Endodermal cell (in vitro differentiated cells): ENCODE measurements around the gene DAW1. TPM values are rescaled to one million over a fixed set of nuclear protein-coding genes. Genes with fewer than 3 reads are reported as not detected.

ENCODE experiments used
- DNase-seq: peaks from one replicate; pipeline ENCODE4 v3.0.0-alpha.2; 2017
- H3K27ac ChIP-seq: 2 replicates; pipeline ENCODE4 v1.5.1; 2013; ENCODE audit warnings: mild to moderate bottlenecking, low read depth, low read length, moderate library complexity
- H3K27me3 ChIP-seq: 2 replicates; pipeline ENCODE4 v1.6.1; 2013; ENCODE audit warnings: mild to moderate bottlenecking, low read length, moderate library complexity; ENCODE audit not compliant: insufficient read depth, control insufficient read depth, poor library complexity, severe bottlenecking
- H3K36me3 ChIP-seq: 2 replicates; pipeline ENCODE4 v1.7.0; 2013; ENCODE audit warnings: mild to moderate bottlenecking, low read length, moderate library complexity; ENCODE audit not compliant: control insufficient read depth, insufficient read depth
- H3K4me1 ChIP-seq: one replicate; pipeline ENCODE4 v1.7.0; 2013; ENCODE audit warnings: low read length; ENCODE audit not compliant: control insufficient read depth, insufficient read depth
- H3K4me3 ChIP-seq: 2 replicates; pipeline ENCODE4 v1.5.1; 2013; ENCODE audit warnings: mild to moderate bottlenecking, low read length, moderate library complexity
- H3K9ac ChIP-seq: 2 replicates; pipeline ENCODE4 v1.6.1; 2013; ENCODE audit warnings: mild to moderate bottlenecking, low read length, moderate library complexity; ENCODE audit not compliant: poor library complexity, severe bottlenecking; ENCODE audit errors: extremely low read depth
- H3K9me3 ChIP-seq: 2 replicates; pipeline ENCODE4 v1.6.1; 2013; ENCODE audit warnings: mild to moderate bottlenecking, low read length, moderate library complexity; ENCODE audit not compliant: control insufficient read depth
- H3K27ac Mint-ChIP-seq: 2 replicates; pipeline ENCODE4 v1.8.0; 2020; ENCODE audit warnings: mixed read lengths
- H3K27me3 Mint-ChIP-seq: 2 replicates; pipeline ENCODE4 v1.8.0; 2021; ENCODE audit warnings: mild to moderate bottlenecking, mixed read lengths; ENCODE audit not compliant: insufficient read depth
- H3K36me3 Mint-ChIP-seq: 2 replicates; pipeline ENCODE4 v1.8.0; 2020; ENCODE audit warnings: low read depth, mixed read lengths
- H3K4me1 Mint-ChIP-seq: 2 replicates; pipeline ENCODE4 v1.8.0; 2020; ENCODE audit warnings: mixed read lengths
- H3K4me3 Mint-ChIP-seq: 2 replicates; pipeline ENCODE4 v1.8.0; 2020; ENCODE audit warnings: mild to moderate bottlenecking, moderate library complexity, mixed read lengths
- H3K9me3 Mint-ChIP-seq: 2 replicates; pipeline ENCODE4 v1.8.0; 2020; ENCODE audit warnings: mild to moderate bottlenecking, mixed read lengths
- WGBS, 2 experiments: methylation state at CpG; one replicate each; pipeline versions ENCODE4 v1.1.5 to v1.1.7; 2013; ENCODE audit warnings: missing lambda C conversion rate in 2 of 2, mixed read lengths in 1 of 2; ENCODE audit not compliant: insufficient coverage in 1 of 2, insufficient read length in 1 of 2; 5-methylcytosine and 5-hydroxymethylcytosine counted together
- total RNA-seq, 2 donors: library from RNA; stranded (reverse); fragmentation: NEBNext Ultra II Directional in 1 of 2; extraction: Animal tissue kit (Norgen Biotek cat#: 25700) in 1 of 2; gene quantifications; 2 replicates in 1 of 2; 3 replicates in 1 of 2; pipeline ENCODE4 v1.2.1, GENCODE V29; 2021
- TF ChIP-seq, protein P1 (sequence below): fragments of 200-600 bp; sonication (generic); conservative IDR thresholded peaks from 2 replicates; pipeline ENCODE4 v1.5.0; 2021; ENCODE audit warnings: antibody characterized with exemption, mild to moderate bottlenecking

The DAW1 gene
- total RNA-seq, 2 donors from 2014 or later: 0.27 TPM; not detected in 1

DNA sequence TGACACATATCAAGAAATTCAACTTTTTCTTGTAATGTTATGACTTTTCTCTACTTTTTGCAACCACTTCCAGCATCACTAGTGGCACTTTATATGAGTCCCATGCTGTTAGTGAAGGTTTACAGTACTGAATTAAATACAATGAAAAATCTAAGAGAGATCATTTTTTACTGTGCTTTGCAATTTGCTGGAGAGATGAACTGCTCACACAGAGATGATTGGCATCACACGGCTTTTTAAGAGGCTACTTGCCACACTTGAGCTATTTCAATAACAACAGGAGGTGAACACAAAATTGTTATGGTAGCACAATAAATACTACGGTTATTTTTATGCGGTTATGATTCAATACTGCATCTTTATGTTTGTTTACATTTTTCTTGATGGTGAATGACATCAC, 88.9 kb downstream of the DAW1 start:
- no peak overlapping the region for H3K27ac Mint-ChIP-seq
- H3K27ac ChIP-seq: no peak overlapping the region
- H3K4me3 ChIP-seq: no peak overlapping the region
- H3K9me3 Mint-ChIP-seq: peaks cover 4% of the 10 kb centered on the region
- WGBS, 2 experiments: 86 to 99% methylated on average over 1 to 3 of the region's 3 CpGs
- no peaks in the 10 kb centered on the region for H3K36me3 Mint-ChIP-seq
- no peaks in the 10 kb centered on the region for H3K27me3 Mint-ChIP-seq
- peaks cover 4% of the 10 kb centered on the region for H3K4me1 Mint-ChIP-seq
- H3K9ac ChIP-seq: no peak overlapping the region
- H3K4me1 ChIP-seq: no peaks in the 10 kb centered on the region
- peaks cover 3% of the 10 kb centered on the region for H3K9me3 ChIP-seq
- TF ChIP-seq, protein P1, sequence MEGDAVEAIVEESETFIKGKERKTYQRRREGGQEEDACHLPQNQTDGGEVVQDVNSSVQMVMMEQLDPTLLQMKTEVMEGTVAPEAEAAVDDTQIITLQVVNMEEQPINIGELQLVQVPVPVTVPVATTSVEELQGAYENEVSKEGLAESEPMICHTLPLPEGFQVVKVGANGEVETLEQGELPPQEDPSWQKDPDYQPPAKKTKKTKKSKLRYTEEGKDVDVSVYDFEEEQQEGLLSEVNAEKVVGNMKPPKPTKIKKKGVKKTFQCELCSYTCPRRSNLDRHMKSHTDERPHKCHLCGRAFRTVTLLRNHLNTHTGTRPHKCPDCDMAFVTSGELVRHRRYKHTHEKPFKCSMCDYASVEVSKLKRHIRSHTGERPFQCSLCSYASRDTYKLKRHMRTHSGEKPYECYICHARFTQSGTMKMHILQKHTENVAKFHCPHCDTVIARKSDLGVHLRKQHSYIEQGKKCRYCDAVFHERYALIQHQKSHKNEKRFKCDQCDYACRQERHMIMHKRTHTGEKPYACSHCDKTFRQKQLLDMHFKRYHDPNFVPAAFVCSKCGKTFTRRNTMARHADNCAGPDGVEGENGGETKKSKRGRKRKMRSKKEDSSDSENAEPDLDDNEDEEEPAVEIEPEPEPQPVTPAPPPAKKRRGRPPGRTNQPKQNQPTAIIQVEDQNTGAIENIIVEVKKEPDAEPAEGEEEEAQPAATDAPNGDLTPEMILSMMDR: no peak
- no peaks in the 10 kb centered on the region for H3K36me3 ChIP-seq
- H3K27me3 ChIP-seq: no peaks in the 10 kb centered on the region
- H3K4me3 Mint-ChIP-seq: no peak overlapping the region
- DNase-seq: no peak

DNA sequence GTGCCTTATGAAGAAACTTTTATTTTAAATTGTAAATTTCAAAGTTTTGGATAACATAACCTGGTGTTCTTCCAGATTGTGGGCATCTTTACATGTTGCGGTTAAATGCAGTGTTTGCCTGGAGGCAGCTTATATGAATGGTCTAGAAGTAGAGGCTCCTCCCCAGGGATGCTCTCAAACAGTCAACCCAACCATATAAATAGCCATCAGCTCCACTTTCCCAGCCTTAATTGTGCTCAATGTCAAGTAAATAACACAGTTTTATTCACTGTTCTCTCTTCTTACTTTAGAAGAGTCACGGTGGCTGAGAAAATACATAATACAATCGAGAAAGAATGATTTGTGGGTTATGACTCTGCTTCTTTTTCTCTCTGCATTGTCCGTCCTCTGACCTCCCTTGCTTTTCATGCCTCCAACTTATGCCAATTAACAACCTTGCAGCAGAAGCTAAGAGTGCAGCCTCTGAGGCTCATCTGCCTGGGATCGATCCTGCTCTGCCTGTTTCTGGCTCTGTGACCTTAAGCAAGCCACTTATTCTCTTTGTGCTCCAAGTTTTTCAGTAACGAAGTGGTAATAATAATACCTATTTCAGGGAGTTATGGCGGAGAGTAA, 100.3 kb downstream of the DAW1 start:
- H3K36me3 ChIP-seq: no peaks in the 10 kb centered on the region
- no peaks in the 10 kb centered on the region for H3K4me1 Mint-ChIP-seq
- no peaks in the 10 kb centered on the region for H3K27me3 Mint-ChIP-seq
- no peak overlapping the region for H3K4me3 Mint-ChIP-seq
- no peaks in the 10 kb centered on the region for H3K4me1 ChIP-seq
- 97 to 100% methylated on average over 3 to 7 of the region's 7 CpGs for WGBS, 2 experiments
- no peak overlapping the region for H3K9ac ChIP-seq
- TF ChIP-seq, protein P1: no peak
- H3K36me3 Mint-ChIP-seq: no peaks in the 10 kb centered on the region
- no peaks in the 10 kb centered on the region for H3K9me3 ChIP-seq
- no peak overlapping the region for H3K27ac Mint-ChIP-seq
- no peak overlapping the region for H3K27ac ChIP-seq
- H3K4me3 ChIP-seq: no peak overlapping the region
- H3K9me3 Mint-ChIP-seq: no peaks in the 10 kb centered on the region
- no peak for DNase-seq
- H3K27me3 ChIP-seq: no peaks in the 10 kb centered on the region

DNA sequence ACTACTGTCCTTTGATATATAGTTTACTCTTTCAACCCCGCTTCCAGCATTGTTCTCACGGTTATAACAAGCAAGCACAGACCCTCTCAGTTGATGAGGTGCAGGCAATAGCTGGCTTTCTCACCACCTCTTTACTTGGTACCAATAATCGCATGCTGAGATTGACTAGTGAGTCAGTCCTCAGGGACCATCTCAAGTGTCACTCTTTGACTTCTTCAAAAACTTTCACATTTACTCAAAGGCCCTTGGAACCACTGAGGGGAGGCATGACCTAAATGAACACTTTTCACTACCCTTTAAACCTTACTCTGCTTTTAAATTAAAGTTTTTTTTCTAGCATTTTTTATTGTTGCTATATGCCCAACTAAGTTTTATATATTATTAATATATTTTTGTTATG, 101.8 kb downstream of the DAW1 start:
- Histone ChIP-seq H3K27me3 (no peaks in the 10 kb centered on the region), H3K4me1 (no peaks in the 10 kb centered on the region), H3K9me3 (no peaks in the 10 kb centered on the region), H3K27ac (no peak overlapping the region), H3K9ac (no peak overlapping the region), H3K4me3 (no peak overlapping the region), H3K36me3 (no peaks in the 10 kb centered on the region)
- WGBS, 2 experiments: 90 to 91% methylated on average over 3 of the region's 3 CpGs
- TF ChIP-seq, protein P1: no peak
- H3K4me3 Mint-ChIP-seq: no peak overlapping the region
- no peak for DNase-seq
- H3K27me3 Mint-ChIP-seq: no peaks in the 10 kb centered on the region
- H3K27ac Mint-ChIP-seq: no peak overlapping the region
- H3K9me3 Mint-ChIP-seq: no peaks in the 10 kb centered on the region
- H3K4me1 Mint-ChIP-seq: peaks cover under 1% of the 10 kb centered on the region
- H3K36me3 Mint-ChIP-seq: no peaks in the 10 kb centered on the region

Other genes starting within 250 kb of the DAW1 start
- not detected for gene SCYGR5, start 204.8 kb upstream of the DAW1 start, total RNA-seq
- gene SLC19A3, start 153.6 kb upstream of the DAW1 start, total RNA-seq: 1 to 10 TPM in 1 of 2 donors, under 1 TPM in 1; 0.68 to 1.1 TPM
- not detected for gene SCYGR6, start 146.9 kb upstream of the DAW1 start, total RNA-seq
- gene SCYGR7, start 143.3 kb upstream of the DAW1 start, total RNA-seq: not detected
- gene SCYGR8, start 125.7 kb upstream of the DAW1 start, total RNA-seq: not detected
- not detected for gene CCL20, start 57.8 kb upstream of the DAW1 start, total RNA-seq